ENCODE data around the gene ERBB3.

ERBB3 gene

DNA sequence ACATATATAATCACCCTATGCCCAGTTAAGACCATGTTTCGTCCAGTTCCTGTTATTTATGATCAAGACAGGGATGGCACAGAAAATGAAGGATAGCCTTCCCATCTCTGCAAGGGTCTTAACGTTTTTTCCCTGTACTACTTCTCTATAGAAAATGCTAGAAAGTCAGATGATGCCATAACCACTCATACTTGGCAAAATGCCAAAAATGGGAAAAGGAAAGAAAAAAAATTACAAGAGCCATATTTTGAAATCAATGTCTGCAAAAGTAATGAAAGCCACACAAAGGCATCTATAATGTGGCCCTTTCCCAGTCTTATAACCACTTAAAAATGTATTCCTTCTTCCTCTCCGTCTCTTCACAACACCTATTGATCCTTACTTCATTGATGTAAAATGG, 70.6 kb downstream of the ERBB3 start:
- H3K9ac ChIP-seq (ENCODE audit: low read length), result no peak overlapping the region
- H3K4me3 ChIP-seq (ENCODE audit: low read length), result no peak overlapping the region
- no peaks in the 10 kb centered on the region for H3K27me3 ChIP-seq (ENCODE audit: control insufficient read depth, insufficient read depth, low read length)
- H3K9me3 ChIP-seq (ENCODE audit: control insufficient read depth, low read length), result no peaks in the 10 kb centered on the region
- no peaks in the 10 kb centered on the region for H3K36me3 ChIP-seq (ENCODE audit: control insufficient read depth, insufficient read depth, low read length)
- peaks cover 15% of the 10 kb centered on the region for H3K4me1 ChIP-seq (ENCODE audit: control insufficient read depth, insufficient read depth, low read length)

DNA sequence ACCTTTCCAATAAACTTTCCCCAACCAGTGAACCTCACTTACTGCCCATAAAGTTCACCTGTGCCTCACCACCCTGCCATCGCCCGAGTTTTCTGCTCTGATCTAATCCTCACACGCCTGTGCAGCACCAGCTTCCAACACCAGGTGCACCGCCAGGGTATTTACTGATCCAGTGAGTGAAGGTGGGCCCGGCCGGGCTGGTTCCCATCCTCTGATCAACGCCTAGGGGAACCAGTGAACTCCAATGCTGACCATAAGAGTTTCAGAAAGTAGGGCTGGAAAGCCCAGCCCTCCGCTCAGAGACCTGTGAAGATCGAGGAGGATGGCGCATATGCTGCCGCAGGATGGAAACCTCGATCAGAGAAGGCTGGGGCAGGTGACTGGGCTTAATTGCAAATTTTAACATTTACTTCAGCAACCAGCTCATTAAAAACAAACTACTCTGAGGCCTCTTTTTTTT, 71.7 kb downstream of the ERBB3 start:
- H3K27me3 ChIP-seq (ENCODE audit: control insufficient read depth, insufficient read depth, low read length), result no peaks in the 10 kb centered on the region
- H3K4me3 ChIP-seq (ENCODE audit: low read length), result peak overlapping the region; percentile 78
- H3K4me1 ChIP-seq (ENCODE audit: control insufficient read depth, insufficient read depth, low read length), result peaks cover 15% of the 10 kb centered on the region
- no peaks in the 10 kb centered on the region for H3K9me3 ChIP-seq (ENCODE audit: control insufficient read depth, low read length)
- no peaks in the 10 kb centered on the region for H3K36me3 ChIP-seq (ENCODE audit: control insufficient read depth, insufficient read depth, low read length)
- H3K9ac ChIP-seq (ENCODE audit: low read length), result peak overlapping the region; percentile 88

DNA sequence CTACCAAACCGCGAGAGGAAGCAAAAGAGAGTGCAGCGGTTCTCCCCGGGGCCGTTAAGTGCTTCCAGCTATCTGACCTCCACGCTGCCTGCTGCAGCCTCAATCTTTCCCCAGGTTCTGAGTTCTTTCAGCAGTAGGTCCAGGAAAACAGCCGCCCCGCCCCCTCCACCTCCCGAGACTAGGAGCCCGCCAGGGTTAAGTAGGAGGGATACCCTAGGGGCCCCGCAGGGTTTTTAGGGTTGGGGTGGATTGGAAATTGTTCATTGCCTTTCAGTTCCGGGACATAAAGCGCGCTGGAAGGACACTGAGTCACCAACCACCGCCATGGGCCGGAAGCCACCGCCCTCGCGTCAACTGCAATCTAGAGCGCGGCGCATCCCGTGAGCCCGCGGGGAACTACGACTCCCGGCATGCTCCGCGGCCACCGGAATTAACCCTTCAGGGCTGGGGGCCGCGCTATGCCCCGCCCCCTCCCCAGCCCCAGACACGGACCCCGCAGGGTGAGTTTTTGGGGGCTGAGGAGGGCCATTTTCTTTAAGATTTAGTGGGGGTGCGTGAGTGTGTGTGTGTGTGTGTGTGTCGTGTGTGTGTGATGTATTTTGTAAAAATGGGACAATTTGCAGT, 72.3 kb downstream of the ERBB3 start, which contains the start of gene MYL6B:
Gene MYL6B (plus strand): TSS at position 456 of the 624 bp plus-strand sequence. CDS start 1,332 bp downstream, outside the sequence.
- no peaks in the 10 kb centered on the region for H3K36me3 ChIP-seq (ENCODE audit: control insufficient read depth, insufficient read depth, low read length)
- no peaks in the 10 kb centered on the region for H3K9me3 ChIP-seq (ENCODE audit: control insufficient read depth, low read length)
- peak within 1 kb of the TSS; percentile 88 for H3K9ac ChIP-seq (ENCODE audit: low read length)
- H3K27me3 ChIP-seq (ENCODE audit: control insufficient read depth, insufficient read depth, low read length), result no peaks in the 10 kb centered on the region
- H3K4me1 ChIP-seq (ENCODE audit: control insufficient read depth, insufficient read depth, low read length), result peaks cover 16% of the 10 kb centered on the region
- H3K4me3 ChIP-seq (ENCODE audit: low read length), result peak within 1 kb of the TSS; percentile 78

All from mucosa of stomach (tissue), 1 donor.